Measurements from ENCODE around the gene PRDM16.

GRCh38 chr1:3035563-3036446 is 33.2 kb upstream of the PRDM16 start:
- TF ChIP-seq EZH2 (IDR thresholded peaks at IDR 0.05; ENCODE audit: borderline replicate concordance, insufficient read depth, low read depth, low read length, poor library complexity, severe bottlenecking) = no peak
- TF ChIP-seq, protein P1, sequence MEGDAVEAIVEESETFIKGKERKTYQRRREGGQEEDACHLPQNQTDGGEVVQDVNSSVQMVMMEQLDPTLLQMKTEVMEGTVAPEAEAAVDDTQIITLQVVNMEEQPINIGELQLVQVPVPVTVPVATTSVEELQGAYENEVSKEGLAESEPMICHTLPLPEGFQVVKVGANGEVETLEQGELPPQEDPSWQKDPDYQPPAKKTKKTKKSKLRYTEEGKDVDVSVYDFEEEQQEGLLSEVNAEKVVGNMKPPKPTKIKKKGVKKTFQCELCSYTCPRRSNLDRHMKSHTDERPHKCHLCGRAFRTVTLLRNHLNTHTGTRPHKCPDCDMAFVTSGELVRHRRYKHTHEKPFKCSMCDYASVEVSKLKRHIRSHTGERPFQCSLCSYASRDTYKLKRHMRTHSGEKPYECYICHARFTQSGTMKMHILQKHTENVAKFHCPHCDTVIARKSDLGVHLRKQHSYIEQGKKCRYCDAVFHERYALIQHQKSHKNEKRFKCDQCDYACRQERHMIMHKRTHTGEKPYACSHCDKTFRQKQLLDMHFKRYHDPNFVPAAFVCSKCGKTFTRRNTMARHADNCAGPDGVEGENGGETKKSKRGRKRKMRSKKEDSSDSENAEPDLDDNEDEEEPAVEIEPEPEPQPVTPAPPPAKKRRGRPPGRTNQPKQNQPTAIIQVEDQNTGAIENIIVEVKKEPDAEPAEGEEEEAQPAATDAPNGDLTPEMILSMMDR (IDR thresholded peaks at IDR 0.05) = no peak
